ENCODE measurements around the gene EGFL6.
"Not testable (repeated sequence)": the region's sequence is repeated elsewhere in the genome, so short reads cannot be mapped to it uniquely, and the experiment has no call there.

Gene EGFL6

DNA sequence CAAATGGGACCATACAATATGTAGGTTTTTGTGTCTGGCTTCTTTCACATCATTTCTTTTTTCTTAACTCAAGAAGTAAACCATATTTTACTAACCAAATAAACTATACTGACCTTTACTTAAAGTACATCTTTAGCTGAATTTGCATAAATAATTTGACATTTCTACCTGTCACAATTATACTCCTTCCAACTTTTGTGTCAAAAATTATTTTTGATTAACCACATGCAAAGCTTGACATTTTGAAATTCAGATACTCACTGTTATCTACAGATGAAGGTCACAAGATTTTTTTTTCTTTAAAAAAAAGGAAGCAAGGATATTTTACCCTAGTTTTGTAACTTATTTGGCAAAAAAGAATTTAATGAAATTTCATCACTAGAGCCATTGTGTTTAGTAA is 107.5 kb downstream of the EGFL6 start:
- H3K36me3 ChIP-seq (ENCODE audit: control insufficient read depth in 2 of 2, insufficient read depth in 1 of 2, low read length in 2 of 2) = no peaks in the 10 kb centered on the region
- ChIA-PET CTCF (interaction anchor here (0.7 kb wide), 1 partner anchor 214 kb away, joined by 3 read pairs; no protein-coding TSS in a partner anchor), POLR2A (no interaction called here)
- H3K4me1 ChIP-seq (ENCODE audit: control insufficient read depth, insufficient read depth, low read length) = no peaks in the 10 kb centered on the region
- H3K27ac ChIP-seq (ENCODE audit: extremely low read depth, low read depth, low read length) = no peak overlapping the region
- H3K9me3 ChIP-seq (ENCODE audit: control insufficient read depth, insufficient read depth, low read depth, low read length) = no peaks in the 10 kb centered on the region
- no peak overlapping the region for H3K4me3 ChIP-seq (ENCODE audit: low read depth, low read length)
- TF ChIP-seq ZBTB48 (tag by site-specific recombination; IDR thresholded peaks at IDR 0.05) = no peak

DNA sequence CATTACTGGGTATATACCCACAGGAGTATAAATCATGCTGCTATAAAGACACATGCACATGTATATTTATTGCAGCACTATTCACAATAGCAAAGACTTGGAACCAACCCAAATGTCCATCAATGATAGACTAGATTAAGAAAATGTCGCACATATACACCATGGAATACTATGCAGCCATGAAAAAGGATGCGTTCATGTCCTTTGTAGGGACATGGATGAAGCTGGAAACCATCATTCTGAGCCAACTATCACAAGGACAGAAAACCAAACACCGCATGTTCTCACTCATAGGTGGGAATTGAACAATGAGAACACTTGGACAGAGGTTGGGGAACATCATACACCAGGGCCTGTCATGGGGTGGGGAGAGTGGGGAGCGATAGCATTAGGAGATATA is 110.3 kb downstream of the EGFL6 start:
- not testable (repeated sequence) for H3K4me3 ChIP-seq (ENCODE audit: low read depth, low read length); H3K27ac ChIP-seq (ENCODE audit: extremely low read depth, low read depth, low read length); H3K4me1 ChIP-seq (ENCODE audit: control insufficient read depth, insufficient read depth, low read length); H3K9me3 ChIP-seq (ENCODE audit: control insufficient read depth, insufficient read depth, low read depth, low read length); H3K36me3 ChIP-seq (ENCODE audit: control insufficient read depth in 2 of 2, insufficient read depth in 1 of 2, low read length in 2 of 2)
- TF ChIP-seq, protein P1, sequence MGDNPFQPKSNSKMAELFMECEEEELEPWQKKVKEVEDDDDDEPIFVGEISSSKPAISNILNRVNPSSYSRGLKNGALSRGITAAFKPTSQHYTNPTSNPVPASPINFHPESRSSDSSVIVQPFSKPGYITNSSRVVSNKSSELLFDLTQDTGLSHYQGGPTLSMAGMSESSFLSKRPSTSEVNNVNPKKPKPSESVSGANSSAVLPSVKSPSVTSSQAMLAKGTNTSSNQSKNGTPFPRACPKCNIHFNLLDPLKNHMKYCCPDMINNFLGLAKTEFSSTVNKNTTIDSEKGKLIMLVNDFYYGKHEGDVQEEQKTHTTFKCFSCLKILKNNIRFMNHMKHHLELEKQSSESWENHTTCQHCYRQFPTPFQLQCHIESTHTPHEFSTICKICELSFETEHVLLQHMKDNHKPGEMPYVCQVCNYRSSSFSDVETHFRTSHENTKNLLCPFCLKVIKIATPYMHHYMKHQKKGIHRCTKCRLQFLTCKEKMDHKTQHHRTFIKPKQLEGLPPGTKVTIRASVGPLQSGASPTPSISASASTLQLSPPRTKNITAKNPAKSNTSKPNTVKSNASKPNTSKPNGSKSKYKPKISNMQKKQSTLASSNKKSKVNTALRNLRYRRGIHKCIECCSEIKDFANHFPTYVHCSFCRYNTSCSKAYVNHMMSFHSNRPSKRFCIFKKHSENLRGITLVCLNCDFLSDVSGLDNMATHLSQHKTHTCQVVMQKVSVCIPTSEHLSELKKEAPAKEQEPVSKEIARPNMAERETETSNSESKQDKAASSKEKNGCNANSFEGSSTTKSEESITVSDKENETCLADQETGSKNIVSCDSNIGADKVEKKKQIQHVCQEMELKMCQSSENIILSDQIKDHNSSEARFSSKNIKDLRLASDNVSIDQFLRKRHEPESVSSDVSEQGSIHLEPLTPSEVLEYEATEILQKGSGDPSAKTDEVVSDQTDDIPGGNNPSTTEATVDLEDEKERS (tag by site-specific recombination; IDR thresholded peaks at IDR 0.05) = 0 out of 2 replicates have a peak, but pooled peaks have one; percentile 46
- TF ChIP-seq, protein P2, sequence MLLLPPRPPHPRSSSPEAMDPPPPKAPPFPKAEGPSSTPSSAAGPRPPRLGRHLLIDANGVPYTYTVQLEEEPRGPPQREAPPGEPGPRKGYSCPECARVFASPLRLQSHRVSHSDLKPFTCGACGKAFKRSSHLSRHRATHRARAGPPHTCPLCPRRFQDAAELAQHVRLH (tag by site-specific recombination; IDR thresholded peaks at IDR 0.05) = peak; percentile 71
- TF ChIP-seq ZNF146 (tag by site-specific recombination; IDR thresholded peaks at IDR 0.05) = peak; percentile 98
- CTCF ChIA-PET = interaction anchor here (1.7 kb wide), 1 partner anchor 9 kb away, joined by 5 read pairs; the partner anchor contains the start of gene RAB9A
- POLR2A ChIA-PET = interaction anchor here (1.2 kb wide), 1 partner anchor 9 kb away, joined by 4 read pairs; the partner anchor contains the start of gene RAB9A

DNA sequence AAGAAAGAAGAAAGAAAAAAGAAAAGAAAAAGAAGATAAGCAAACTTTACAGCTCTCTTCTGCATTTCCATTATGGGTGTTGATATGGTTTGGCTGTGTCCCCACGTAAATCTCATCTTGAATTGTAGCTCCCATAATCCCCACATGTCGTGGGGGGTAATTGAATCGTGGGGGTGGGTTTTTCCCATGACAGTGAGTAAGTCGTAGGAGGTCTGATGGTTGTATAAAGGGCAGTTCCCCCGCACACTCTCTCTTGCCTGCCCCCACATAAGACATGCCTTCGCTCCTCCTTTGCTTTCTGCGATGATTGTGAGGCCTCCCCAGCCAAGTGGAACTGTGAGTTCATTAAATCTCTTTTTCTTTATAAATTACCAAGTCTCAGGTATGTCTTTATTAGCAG is 112.2 kb downstream of the EGFL6 start:
- CTCF ChIA-PET = no interaction called here
- Histone ChIP-seq H3K27ac (ENCODE audit: extremely low read depth, low read depth, low read length) (no peak overlapping the region), H3K36me3 (ENCODE audit: control insufficient read depth in 2 of 2, insufficient read depth in 1 of 2, low read length in 2 of 2) (no peaks in the 10 kb centered on the region), H3K4me1 (ENCODE audit: control insufficient read depth, insufficient read depth, low read length) (peaks cover 4% of the 10 kb centered on the region; the same call in 1 of the 2 replicates), H3K9me3 (ENCODE audit: control insufficient read depth, insufficient read depth, low read depth, low read length) (no peaks in the 10 kb centered on the region), H3K4me3 (ENCODE audit: low read depth, low read length) (no peak overlapping the region)
- peak; percentile 52; the same call in 1 of the 2 replicates for TF ChIP-seq ZFHX2 (tag by site-specific recombination; conservative IDR thresholded peaks at IDR 0.05)
- peak; percentile 77 for TF ChIP-seq EGR2 (tag by site-specific recombination; IDR thresholded peaks at IDR 0.05; ENCODE audit: low read depth)
- TF ChIP-seq ZNF843 (tag by site-specific recombination; IDR thresholded peaks at IDR 0.05) = no peak
- POLR2A ChIA-PET = interaction anchor here (0.6 kb wide), 1 partner anchor 93 kb away, joined by 3 read pairs; no protein-coding TSS in a partner anchor
